GM12872 (cell line): ENCODE results near the gene NDNF.

Source experiments
- TF ChIP-seq, protein P1 (sequence below): IDR thresholded peaks from 3 replicates; pipeline ENCODE4 v1.5.1; 2011; ENCODE audit warnings: low read depth, mild to moderate bottlenecking, low read length, moderate library complexity; ENCODE audit not compliant: insufficient read depth

NDNF gene

DNA sequence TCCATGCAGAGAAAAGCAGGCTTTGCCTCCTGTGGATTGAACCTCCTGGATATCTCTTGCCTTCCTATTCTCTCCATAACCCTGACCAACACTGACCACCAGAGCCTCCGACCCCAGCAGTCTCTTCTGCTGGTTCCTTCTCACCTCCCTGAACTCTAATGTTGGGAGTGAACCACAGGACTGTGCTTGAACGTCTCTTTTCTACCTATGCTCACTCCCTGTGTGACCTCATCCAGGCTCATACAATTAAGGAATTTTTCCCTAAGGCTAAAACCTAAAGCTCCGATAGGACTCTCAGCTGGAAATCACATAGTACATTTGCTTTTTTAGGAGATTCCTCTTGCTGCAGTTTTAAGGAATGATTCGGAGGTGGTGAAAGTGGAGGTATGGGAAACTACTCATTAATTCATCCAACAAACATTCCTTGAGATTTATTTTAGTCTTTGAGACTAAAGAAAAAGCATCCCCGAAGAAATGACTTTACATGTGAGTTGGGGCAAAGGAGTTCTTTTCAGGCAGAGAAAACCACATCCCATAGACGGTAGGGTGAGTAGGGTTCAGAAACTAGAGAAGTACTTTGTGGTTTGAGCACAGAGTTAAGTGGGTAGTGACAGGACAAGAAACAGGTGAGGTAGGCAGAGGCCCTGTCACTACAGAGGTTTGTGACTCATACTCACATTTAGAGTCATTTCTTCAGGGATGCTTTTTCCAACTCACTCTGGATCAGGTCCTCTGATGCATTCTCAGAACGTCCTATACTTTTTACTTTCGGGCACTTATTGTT, 30.8 kb downstream of the NDNF start:
- TF ChIP-seq, protein P1, sequence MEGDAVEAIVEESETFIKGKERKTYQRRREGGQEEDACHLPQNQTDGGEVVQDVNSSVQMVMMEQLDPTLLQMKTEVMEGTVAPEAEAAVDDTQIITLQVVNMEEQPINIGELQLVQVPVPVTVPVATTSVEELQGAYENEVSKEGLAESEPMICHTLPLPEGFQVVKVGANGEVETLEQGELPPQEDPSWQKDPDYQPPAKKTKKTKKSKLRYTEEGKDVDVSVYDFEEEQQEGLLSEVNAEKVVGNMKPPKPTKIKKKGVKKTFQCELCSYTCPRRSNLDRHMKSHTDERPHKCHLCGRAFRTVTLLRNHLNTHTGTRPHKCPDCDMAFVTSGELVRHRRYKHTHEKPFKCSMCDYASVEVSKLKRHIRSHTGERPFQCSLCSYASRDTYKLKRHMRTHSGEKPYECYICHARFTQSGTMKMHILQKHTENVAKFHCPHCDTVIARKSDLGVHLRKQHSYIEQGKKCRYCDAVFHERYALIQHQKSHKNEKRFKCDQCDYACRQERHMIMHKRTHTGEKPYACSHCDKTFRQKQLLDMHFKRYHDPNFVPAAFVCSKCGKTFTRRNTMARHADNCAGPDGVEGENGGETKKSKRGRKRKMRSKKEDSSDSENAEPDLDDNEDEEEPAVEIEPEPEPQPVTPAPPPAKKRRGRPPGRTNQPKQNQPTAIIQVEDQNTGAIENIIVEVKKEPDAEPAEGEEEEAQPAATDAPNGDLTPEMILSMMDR, result no peak

DNA sequence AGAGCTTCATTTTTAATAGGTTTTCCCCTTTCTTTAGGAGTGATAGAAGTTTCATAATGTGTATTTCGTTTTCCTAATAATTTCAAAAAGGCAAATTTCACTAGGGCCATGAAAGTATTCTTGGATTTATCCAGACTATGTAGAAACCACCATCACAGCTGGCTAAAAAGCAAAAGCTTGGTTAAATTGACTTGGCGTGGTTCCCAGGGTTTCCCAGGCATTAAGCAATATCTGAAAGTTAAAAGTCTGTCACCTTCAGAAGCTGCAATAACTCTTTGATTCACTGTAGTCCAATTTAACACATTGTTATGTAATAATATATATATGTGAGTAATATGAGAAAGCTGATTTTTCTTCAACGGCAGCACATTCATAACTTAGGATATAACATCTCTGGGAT, 38.3 kb downstream of the NDNF start:
- TF ChIP-seq, protein P1, result no peak

DNA sequence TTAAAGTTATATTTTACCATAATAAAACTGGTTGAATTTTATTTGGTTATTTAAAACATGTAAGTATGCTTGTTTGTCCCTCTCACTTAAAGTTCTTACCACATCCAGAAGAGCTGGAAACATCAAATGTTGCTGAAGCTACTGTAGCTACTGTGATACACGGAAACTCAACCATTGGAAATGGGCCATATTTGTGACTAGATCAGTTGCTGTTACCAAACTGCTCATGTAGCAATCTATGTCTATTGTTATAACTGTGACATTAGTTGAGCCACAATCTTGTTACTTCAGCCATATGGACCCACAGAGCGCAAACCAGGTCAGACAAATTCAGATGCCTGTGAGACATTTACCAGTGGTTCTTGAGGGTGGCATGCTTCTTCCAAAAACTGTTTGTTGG, 41.6 kb downstream of the NDNF start:
- TF ChIP-seq, protein P1, result no peak

DNA sequence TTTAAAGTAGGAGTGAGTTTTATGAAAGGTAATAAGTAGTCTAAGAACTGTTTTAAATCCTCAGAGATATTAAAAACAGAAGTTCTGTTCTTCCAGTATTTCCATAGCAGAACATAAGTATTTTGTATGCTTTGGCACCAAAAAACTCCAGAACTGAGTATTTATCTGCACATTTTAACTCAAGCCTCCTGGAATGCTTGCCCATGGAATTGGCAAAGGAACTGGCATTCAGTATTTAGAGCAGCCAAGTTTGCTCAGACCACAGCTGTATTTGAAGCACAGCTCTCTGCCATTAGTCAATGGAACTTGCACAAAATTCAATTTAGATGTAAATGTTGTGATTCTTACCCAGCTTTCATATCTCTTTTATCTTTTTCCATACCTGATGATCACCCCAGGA, 42.2 kb downstream of the NDNF start:
- TF ChIP-seq, protein P1, result no peak

DNA sequence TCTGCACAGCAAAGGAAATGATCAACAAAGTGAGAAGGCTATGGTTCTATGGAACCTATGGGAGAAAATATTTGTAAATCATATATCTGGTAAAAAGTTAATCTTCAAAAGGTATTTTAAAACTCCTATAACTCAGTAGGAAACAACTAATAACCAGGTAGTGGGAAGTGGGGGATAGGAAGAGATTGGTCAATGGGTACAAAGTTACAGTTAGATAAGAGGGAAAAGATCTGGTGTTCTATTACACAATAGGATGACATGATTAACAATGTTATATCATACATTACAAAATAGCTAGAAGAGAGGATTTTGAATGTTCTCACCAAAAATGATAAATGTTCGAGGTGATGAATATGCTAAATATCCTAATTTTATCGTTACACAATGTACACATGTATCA, 46.3 kb downstream of the NDNF start:
- TF ChIP-seq, protein P1, result no peak

DNA sequence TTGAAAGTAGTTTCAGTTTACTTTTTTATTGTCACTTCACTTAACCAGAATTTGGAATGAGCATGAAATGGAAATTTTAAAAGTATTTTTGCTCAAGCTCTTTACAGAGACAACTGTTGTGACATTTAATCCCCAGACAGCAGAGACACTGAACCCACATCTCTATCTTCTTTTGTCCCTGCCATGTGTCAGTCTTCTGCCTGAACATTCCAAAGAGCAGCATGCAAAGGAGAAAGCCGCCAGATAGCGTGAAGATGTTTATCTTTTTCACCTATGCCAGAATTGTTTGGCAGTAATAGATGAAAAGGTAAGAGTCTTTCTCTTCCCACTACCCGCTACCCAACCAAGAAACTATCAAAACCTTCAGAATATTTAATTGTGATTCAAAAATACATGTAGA, 46.8 kb downstream of the NDNF start:
- TF ChIP-seq, protein P1, result no peak

DNA sequence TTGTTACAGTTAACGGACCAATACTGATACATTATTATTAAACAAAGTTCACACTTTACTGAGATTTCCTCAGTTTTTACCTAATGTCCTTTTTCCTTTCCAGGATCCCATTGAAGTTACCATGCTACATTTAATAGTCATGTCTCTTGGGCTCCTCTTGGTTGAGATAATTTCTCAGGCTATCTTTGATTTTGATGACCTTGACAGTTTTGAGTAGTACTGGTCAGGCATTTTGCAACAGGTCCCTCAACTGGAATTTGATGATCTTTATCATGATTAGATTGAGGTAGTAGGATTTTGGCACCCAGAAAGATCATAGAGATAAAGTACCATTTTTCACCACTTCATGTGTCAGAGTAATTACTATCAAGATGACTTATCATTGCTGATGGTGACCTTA, 53.8 kb downstream of the NDNF start:
- TF ChIP-seq, protein P1, result no peak

DNA sequence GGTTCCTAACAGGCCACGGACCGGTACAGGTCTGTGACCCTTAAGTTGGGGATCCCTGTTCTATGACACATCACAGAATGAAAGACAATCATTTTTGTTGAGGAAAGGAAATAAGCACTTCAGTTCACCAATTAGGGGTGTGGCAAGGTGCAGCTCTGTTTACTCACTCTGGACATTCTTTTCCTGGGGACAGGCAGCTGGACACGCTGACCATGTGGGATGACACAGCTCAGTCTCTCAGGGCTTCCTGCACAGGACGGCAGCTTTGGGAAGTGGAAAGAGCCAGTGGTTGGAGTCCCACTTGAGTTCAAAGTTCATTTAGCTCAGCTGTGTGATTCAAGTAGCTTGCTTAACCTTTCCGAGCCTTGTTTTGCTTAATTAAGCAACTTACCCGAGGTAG, 55.7 kb downstream of the NDNF start:
- TF ChIP-seq, protein P1, result no peak
